LNCAP (cell line): Measurements from ENCODE around the gene C12orf43.

ENCODE experiments used
- TF ChIP-seq, protein P1 (sequence below): fragments of 450-650 bp; IDR thresholded peaks from 2 replicates; pipeline ENCODE4 v1.5.1; 2017; ENCODE audit warnings: mild to moderate bottlenecking

The C12orf43 gene

DNA sequence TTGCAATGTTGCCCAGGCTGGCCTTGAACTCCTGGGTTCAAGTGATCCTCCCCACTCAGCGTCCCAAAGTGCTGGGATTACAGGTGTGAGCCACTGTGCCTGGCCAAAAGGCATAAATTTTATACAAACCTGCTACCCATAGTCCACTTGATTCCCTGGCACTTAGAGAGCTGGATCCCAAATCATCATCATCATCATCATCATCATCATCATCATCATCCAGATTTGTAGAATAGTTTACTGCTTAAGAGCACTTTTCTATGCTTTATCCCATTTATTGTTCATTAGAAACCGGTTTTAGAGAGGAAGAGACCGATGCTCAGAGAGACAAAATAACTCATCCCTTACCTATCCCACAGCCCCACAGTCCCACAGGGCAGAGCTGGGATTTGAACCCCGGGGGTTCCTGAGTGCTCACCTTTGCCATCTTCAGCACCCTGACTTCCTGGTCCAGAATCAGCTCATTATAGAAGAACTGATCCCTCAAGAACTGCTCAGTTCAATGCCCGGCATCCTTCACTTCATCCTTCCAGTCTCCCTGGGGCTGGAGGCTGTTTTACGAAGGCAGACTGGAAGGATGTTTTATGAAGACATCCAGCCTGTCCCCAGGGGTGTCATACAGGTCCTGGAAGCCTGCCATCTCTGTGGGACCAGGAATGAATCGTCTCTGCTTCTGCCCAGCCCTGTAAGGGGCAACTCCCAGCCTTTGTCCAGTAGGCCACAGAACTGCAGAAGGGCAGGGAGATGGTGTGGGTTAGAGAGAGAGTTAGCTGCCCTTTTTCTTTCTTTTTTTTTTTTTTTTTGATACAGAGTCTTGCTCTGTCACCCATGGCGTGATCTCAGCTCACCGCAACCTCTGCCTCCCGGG lies 43.0 kb upstream of the C12orf43 start:
- TF ChIP-seq, protein P1, sequence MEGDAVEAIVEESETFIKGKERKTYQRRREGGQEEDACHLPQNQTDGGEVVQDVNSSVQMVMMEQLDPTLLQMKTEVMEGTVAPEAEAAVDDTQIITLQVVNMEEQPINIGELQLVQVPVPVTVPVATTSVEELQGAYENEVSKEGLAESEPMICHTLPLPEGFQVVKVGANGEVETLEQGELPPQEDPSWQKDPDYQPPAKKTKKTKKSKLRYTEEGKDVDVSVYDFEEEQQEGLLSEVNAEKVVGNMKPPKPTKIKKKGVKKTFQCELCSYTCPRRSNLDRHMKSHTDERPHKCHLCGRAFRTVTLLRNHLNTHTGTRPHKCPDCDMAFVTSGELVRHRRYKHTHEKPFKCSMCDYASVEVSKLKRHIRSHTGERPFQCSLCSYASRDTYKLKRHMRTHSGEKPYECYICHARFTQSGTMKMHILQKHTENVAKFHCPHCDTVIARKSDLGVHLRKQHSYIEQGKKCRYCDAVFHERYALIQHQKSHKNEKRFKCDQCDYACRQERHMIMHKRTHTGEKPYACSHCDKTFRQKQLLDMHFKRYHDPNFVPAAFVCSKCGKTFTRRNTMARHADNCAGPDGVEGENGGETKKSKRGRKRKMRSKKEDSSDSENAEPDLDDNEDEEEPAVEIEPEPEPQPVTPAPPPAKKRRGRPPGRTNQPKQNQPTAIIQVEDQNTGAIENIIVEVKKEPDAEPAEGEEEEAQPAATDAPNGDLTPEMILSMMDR = no peak

DNA sequence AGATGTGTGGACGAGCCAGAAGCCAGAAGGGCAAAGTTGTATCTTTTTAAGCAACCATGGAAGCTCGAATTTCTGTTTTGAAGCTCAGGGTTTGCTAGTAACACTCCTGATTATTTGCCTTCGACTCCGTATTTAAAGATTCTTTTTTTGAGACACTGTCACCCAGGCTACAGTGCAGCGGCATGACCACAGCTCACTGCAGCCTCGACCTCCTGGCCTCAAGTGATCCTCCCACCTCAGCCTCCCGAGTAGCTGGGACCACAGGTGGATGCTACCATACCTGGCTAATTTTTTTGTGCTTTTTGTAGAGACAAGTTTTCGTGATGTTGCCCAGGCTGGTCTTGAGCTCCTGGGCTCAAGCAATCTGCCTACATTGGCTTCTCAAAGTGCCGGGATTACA lies 41.5 kb upstream of the C12orf43 start:
- TF ChIP-seq, protein P1 = no peak

DNA sequence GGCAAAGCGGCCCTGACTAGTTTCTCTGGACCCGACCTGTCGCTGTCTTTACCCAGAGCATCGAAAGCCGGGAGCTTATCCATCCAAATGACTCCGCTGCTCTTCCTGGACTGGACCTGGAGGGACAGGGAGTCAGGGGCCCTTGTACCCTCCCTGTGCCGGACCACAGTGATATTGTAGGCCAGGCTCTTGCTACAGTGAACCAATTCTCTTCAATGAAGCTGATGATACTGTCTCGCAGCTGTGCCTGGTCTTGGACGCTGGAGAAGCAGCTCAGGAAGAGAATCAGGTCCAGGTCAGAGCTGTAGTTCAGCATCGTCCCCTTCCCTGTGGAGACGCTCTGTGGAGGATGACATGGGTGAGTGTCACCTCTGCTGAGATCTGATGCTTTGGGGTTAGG lies 37.4 kb upstream of the C12orf43 start:
- TF ChIP-seq, protein P1 = no peak

DNA sequence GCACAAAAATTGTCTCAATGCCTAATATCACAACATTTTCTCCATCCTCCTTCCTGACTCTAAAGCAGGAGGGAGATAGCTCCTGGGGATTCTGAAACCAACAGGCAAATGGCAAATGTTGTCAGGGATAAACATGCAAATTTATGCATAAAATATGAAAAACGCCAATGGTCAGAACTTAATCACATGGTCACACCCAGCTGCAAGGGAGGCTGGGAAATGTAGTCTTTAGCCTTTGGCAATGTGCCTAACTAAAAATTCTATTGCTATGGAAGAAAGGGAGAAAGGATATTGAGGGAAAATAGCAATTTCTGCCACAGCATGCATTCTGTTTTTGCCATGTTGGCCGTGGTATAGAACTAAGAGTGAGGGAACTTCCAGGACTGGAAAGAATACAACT lies 34.4 kb upstream of the C12orf43 start:
- TF ChIP-seq, protein P1 = no peak

DNA sequence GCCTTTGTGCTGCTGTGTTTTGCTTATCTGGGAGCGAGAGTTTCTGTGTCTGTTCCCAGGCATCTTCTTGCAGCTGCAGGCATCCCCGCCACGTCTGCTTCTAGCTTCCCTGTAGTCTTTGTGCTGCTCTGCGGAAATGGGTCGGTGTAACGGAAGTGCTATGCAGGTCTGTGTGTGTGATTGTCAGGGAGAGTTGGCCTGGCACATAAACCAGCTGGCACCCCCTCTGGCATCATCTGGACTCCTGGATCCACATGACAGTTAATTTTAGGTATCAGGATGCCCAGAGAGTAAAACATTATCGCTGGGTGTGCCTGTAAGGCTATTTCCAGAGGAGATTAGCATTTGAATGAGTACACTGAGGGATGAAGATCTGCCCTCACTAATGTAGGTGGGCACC lies 32.2 kb upstream of the C12orf43 start:
- TF ChIP-seq, protein P1 = no peak

DNA sequence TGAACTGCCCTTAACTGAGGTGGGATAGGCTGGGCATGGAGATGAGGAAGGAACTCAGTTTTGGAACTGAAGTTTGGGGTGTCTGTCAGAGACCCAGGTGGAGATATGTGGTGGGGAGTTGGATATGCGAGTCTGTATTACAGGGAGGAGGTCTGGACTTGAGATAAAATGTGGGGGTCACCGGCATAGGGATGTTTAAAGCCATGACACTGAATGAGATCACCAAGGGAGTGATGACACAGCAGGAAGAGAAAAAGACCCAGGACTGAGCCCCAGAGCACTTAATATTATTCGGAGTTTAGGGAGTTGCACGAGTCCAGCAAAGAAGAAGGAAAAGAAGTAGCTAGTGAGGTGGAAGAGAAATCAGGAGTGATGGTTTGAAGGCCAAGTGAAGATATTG lies 26.8 kb upstream of the C12orf43 start:
- TF ChIP-seq, protein P1 = no peak

DNA sequence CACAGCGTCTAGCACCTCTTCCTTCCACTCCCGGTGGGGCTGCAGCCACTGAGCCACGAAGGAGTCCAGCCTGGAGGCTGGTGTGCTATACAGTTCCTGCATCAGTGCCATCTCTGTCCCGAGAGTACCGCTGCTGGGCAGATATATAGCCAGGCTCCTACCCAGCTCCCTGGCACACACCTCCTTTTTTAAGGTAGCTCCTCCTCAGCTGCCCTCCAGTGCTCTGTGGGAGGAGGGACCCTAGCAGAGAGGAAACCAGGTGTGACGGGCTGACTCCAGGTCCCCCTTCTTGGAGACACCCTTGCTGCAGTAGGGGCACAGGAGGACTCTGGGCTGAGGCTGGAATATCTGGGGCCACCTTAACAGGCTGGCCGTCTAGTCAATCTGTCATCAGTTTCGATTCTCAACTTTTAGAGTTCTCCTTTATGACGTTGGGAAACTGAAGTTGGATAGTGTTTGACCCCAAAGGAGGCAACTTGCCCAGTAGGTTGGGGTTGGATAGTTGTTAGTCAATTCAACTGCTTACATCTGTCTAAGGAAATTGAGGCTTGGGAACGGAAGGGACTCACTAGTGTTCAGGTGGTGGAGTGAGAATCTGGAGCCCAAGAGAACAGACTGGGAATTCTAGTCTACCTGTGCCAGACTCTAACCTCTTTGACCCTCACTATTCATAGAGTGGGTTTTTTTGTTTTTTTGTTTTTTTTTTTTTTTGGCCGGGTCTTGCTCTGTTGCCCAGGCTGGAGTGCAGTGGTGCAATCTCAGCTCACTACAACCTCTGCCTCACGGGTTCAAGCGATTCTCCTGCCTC lies 22.8 kb upstream of the C12orf43 start, which contains the start of gene OASL:
Gene OASL, minus strand, starts transcription at position 386 of the 808 bp plus-strand sequence. Its CDS starts 275 bp downstream, at position 111.
- TF ChIP-seq, protein P1 = no peak
